OCI-M2 (cell line): Measurements from ENCODE around the gene ANKUB1.
"Not testable (repeated sequence)": the region's sequence is repeated elsewhere in the genome, so short reads cannot be mapped to it uniquely, and the experiment has no call there.

Experiments
- DNase-seq: peaks from one replicate; lab custom pipeline; 2025; ENCODE audit not compliant: unreplicated experiment; lab: John Stamatoyannopoulos, UW

ANKUB1 gene, protein sequence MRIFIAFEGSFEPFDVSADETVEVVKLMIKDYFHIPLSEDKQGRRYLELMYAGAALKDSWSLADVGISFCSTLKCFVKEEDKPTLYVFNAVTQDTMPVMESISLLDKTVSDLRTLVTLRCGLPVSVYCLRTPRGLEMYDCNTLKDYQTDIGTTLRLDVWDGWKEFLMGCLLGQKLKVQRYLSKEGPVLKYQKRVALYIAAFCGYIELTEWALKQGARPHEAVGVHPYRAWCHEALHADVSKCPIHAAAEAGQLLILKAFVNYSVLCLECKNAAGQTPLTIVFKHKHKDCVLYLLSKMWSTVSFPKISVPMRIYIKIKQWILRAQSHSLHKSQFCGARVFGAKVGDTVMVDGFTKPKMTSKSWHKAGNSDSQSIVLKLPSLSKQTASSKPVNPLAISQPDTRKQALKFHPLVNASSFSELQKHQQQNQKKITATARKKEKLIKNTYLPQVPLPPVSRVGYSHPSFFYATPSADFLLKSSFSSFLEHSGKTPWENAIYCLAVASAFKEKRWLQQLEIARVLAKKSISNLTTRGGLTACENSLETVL

GRCh38 chr3:149792452-149793270, at the start of gene ANKUB1:
TSS of gene ANKUB1 (minus strand) at chr3:149792554. CDS start at chr3:149792366, 188 bp downstream.
- DNase-seq: no peak

- DNase-seq: no peak
Measured at GRCh38 chr3:149839896-149840295, 47.5 kb upstream of the ANKUB1 start.

- not testable (repeated sequence) for DNase-seq
Measured at GRCh38 chr3:149839469-149839868, 47.1 kb upstream of the ANKUB1 start.

DNA sequence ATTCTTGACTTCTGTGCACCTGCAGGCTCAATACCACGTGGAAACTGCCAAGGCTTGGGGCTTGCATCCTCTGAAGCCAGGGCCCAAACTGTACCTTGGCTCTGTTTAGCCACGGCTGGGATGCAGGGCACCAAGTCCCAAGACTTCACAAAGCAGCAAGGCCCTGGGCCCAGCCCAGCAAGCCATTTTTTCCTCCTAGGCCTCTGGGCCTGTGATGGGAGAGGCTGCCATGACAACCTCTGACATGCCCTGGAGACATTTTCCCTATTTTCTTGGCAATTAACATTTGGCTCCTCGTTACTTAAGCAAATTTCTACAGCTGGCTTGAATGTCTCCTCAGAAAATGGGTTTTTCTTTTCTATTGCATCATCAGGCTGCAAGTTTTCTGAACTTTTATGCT, 46.1 kb upstream of the ANKUB1 start:
- not testable (repeated sequence) for DNase-seq

DNA sequence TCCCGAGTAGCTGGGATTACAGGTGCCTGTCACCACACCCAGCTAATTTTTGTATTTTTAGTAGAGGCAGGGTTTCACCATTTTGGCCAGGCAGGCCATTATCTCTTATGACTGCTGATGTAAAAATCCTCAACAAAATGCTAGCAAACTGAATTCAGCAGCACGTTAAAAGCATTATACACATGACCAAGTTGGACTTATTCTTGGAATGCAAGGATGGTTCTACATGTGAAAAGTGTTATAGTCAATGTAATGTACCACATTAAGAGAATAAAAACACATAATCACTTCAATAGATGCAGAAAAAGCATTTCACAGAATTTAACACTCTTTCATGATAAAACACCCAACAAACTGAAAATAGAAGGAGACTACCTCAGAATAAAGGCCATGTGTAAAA, 40.9 kb upstream of the ANKUB1 start:
- no peak for DNase-seq

- no peak for DNase-seq
Measured at GRCh38 chr3:149832086-149832485, 39.7 kb upstream of the ANKUB1 start.

DNA sequence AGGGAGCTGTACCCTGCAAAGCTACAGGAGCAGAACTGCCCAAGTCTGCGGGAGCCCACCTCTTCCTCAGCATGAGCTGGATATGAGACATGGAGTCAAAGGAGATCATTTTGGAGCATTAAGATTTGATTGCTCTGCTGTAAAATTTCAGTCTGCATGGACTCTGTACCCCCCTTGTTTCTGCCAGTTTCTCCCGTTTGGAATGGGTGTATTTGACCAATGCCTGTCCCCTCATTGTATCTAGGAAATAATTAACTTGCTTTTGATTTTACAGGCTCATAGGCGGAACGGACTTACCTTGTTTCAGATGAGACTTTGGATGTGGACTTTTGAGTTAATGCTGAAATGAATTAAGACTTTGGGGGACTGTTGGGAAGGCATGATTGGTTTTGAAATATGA, 39.0 kb upstream of the ANKUB1 start:
- DNase-seq: no peak

- no peak for DNase-seq
Measured at GRCh38 chr3:149830902-149831301, 38.5 kb upstream of the ANKUB1 start.

GRCh38 chr3:149829631-149830030, 37.3 kb upstream of the ANKUB1 start:
- not testable (repeated sequence) for DNase-seq

DNA sequence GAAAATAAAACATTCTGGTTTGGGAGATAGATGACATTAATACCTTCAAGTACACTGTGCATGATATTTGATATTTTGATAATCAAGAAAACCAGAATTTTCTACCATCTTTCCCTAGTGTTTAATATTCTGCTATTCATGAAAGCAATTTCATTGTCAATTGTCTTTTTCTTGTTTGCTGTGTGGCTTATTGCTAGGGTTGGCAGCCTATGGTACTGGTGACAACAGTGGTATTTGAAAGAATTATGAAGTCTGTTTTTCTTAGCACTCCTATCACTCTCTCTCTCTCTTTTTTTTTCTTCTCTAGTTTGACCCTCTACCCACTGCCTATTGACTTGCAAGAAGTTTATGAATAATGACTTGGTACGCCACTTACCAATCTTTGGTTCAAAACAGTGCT, 36.0 kb upstream of the ANKUB1 start:
- no peak for DNase-seq

DNA sequence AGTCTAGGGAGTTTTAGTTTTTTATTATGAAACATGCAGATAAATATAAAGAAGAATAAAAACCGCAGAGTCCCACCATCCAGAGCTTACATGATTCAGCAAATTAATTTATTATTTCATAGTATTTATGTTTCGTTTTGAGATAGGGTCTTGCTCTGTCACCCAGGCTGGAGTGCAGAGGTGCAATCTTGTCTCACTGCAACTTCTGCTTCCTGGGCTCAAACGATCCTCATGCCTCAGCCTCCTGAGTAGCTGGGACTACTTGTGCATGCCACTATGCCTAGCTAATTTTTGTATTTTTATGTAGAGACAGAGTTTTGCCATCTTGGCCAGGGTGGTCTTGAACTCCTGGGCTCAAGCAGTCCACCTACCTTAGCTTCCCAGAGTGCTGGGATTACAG, 34.3 kb upstream of the ANKUB1 start:
- no peak for DNase-seq

DNA sequence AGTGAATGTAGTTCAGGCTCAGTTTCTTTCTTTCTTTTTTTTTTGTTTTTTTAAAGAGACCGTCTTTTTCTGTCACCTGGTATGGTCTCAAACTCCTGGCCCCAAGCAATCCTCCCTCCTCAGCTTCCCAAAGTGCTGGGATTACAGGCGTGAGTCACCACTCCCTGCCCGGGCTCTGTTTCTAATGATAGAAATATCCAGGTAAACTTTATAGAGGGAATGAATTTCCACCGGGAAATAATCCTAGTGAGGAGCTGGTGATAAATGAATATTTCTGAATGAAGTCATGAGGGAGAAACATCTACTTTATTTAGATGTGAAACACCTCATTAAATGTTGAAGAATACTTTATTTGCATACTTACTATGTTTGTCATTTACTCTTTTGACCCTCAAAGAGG, 27.8 kb upstream of the ANKUB1 start:
- no peak for DNase-seq

DNA sequence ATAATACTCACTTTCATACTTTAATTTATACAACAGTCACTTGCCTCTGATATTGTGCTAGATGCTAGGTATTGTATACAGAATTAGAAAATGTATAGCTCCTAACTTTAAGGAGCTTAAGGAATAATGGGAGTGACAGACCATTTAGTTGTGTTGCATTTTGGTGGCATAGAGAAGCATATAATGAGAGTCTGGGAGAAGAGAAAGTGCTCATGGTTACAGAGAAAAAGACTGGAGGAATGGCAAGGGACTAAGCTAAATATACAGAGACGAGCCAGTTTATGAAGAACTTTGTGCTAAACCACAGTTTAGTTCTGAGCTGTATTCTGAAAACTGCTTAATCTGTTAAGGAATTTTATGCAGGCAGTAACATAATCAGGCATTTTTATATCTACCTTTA, 27.1 kb upstream of the ANKUB1 start:
- no peak for DNase-seq

GRCh38 chr3:149816986-149817385, 24.6 kb upstream of the ANKUB1 start:
- DNase-seq: no peak

GRCh38 chr3:149816311-149816710, 24.0 kb upstream of the ANKUB1 start:
- no peak for DNase-seq

DNA sequence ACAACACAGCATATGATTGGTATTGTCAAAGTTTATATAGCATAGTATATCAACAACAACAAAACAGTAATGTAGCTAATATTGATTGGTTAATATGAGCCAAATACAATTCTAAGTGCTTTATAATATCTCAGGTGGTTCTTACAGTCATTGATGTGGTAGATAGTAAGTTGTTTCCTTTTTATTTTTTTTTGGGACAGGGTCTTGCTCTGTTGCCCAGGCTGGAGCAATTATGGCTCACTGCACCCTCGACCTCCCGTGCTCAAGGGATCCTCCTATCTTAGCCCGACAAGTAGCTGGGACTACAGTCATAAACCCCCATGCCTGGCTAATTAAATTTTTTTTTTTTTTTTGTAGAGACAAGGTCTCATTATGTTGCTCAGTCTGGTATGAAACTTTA, 23.4 kb upstream of the ANKUB1 start:
- DNase-seq: no peak

DNA sequence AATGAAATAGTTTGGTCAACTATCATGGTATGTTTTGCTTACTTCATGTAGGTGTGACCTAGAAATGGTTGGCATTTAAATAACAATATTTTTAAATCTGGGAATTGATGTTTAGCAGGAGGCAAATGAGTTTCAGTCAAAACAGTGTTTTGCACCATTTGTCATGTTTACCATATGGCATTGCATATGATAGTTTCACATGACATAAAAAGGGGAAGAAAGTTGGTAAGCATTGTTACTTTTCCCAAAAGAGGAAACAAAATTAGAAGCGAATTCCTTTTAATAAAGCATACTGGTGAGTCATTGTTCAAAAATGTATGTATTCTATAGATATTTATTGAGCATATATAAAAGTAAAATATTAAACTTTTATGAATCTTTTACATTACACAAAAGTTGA, 23.0 kb upstream of the ANKUB1 start:
- no peak for DNase-seq

DNA sequence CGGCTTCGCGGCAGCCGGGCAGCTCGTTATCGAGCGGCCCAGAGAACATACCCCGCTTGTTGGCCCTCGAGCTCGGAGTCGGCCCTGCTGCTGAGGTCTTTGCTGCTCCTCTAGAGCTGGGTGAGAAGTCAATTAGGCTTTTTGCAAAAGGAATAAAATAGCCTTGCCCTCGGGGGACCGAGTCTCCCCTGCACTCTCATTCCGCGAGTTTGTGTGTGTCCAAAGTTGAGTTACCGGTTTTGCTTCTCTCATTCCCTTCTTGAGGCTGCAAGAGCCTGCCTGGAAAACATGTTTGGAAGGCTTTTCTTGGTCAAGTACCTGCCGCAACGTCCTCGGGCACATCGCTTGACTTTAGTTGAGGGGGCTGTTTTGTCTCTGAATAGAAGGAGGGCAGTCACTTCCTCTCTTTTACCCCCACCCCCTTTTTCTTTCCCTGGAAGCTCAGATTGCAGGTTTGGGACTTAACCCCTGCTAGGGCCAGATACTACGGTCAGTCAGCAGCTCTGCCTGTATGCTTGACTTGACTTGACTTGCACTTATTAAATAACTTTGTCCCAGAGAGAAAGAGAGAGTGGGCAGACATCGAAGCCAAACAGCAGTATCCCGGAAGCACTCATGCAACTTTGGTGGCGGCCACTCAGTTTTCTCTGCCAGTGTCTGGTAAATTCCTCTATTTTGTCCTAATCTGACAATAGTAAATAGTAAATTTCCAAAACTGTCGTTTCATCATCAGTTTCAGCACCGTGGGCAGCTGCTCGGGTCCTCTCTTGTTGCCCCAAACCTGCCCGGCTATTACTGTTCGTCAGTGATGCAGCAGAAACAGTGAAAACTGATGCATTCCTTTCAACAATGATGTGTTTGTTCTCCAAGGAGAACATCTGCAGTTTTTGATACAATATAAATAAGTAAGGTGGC, 21.3 kb upstream of the ANKUB1 start:
- DNase-seq: no peak

DNA sequence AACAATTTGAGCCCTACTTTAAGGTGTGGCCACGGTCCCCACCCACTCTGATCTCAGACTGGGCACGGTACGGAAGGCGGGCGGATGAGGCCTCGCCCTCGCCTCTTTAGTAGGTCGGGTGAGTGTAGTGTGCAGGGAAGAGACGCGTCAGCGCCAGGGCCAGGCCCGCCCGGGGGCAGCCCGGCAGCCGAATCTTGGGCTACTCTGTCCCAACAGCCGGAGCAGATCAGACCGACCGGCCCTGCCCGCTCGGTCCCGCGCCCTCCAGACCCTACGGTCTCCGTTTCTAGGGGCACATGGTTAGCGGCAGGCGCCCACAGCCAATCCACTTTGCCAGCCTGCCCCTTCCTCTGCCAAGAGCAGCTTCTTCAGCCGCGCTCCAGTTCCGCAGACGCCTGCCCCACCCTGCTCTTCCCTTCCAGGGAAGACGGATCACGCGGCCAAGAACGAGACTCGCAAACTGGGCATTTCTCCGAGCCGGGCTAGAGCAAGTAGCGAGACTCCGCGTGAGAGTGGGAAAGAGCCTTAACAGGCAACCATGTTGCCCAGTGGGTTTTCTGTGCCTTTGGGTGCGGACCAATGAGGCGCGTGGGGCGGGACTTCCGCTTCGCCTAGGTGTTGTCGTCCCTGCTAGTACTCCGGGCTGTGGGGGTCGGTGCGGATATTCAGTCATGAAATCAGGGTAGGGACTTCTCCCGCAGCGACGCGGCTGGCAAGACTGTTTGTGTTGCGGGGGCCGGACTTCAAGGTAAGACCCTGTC, 20.4 kb upstream of the ANKUB1 start, which contains the start of gene RNF13:
TSS of gene RNF13 (plus strand) at position 610 of the 761 bp plus-strand sequence. CDS start 32,812 bp downstream, outside the sequence.
- peak; percentile 78 for DNase-seq

- no peak for DNase-seq
Measured at GRCh38 chr3:149812165-149812605, 19.8 kb upstream of the ANKUB1 start.
